Loucy (cell line): Measurements from ENCODE around the gene PLEKHO2.

ENCODE experiments used
- H2AFZ ChIP-seq: fragments of 200-600 bp; sonication (generic); 2 replicates; pipeline ENCODE4 v1.6.0; 2016; ENCODE audit warnings: antibody characterized with exemption, mild to moderate bottlenecking, low read length, moderate library complexity
- H3F3A ChIP-seq: fragments of 200-600 bp; 2 replicates; pipeline ENCODE4 v1.6.0; 2016; ENCODE audit warnings: antibody characterized with exemption, low read depth, mild to moderate bottlenecking
- H3K27me3 ChIP-seq: fragments of 200-600 bp; sonication (generic); 2 replicates; pipeline ENCODE4 v1.6.1; 2014; ENCODE audit warnings: low read length, mild to moderate bottlenecking; ENCODE audit not compliant: insufficient read depth, poor library complexity, severe bottlenecking
- H3K36me3 ChIP-seq: fragments of 200-600 bp; sonication (generic); 2 replicates; pipeline ENCODE4 v1.6.1; 2016; ENCODE audit warnings: low read length; ENCODE audit not compliant: insufficient read depth
- H3K4me1 ChIP-seq: fragments of 200-600 bp; sonication (generic); 2 replicates; pipeline ENCODE4 v1.5.1; 2014; ENCODE audit warnings: low read length, mild to moderate bottlenecking; ENCODE audit not compliant: insufficient read depth, poor library complexity, severe bottlenecking
- H3K4me2 ChIP-seq: fragments of 200-600 bp; sonication (generic); 2 replicates; pipeline ENCODE4 v1.6.0; 2014; ENCODE audit warnings: antibody characterized with exemption, low read length, low read depth, mild to moderate bottlenecking; ENCODE audit not compliant: poor library complexity, severe bottlenecking
- H3K4me3 ChIP-seq: fragments of 200-600 bp; sonication (generic); 2 replicates; pipeline ENCODE4 v1.5.1; 2014; ENCODE audit warnings: low read length, mild to moderate bottlenecking, mixed read lengths; ENCODE audit not compliant: poor library complexity, severe bottlenecking
- H3K79me2 ChIP-seq: fragments of 200-600 bp; sonication (generic); 2 replicates; pipeline ENCODE4 v1.6.1; 2014; ENCODE audit warnings: low read length; ENCODE audit not compliant: insufficient read depth
- H3K9ac ChIP-seq: fragments of 200-600 bp; sonication (generic); 2 replicates; pipeline ENCODE4 v1.6.0; 2014; ENCODE audit warnings: mild to moderate bottlenecking, low read depth, low read length, moderate library complexity; ENCODE audit not compliant: poor library complexity, severe bottlenecking
- H3K9me2 ChIP-seq: fragments of 200-600 bp; sonication (generic); replicated peaks from 2 replicates; pipeline ENCODE4 v1.6.1; 2016; ENCODE audit warnings: low read depth, low read length, mixed read lengths
- H3K9me3 ChIP-seq: fragments of 200-600 bp; sonication (generic); 2 replicates; pipeline ENCODE4 v1.6.1; 2014; ENCODE audit warnings: mild to moderate bottlenecking, antibody characterized with exemption, low read length, low read depth; ENCODE audit not compliant: insufficient read depth
- H4K20me1 ChIP-seq: fragments of 200-600 bp; sonication (generic); 2 replicates; pipeline ENCODE4 v1.6.0; 2014; ENCODE audit warnings: antibody characterized with exemption, low read length, mild to moderate bottlenecking; ENCODE audit not compliant: insufficient read depth, poor library complexity, severe bottlenecking
- CTCF ChIP-seq: fragments of 200-600 bp; sonication (generic); conservative IDR thresholded peaks from 2 replicates; pipeline ENCODE4 v1.5.1; 2014; ENCODE audit warnings: mild to moderate bottlenecking, antibody characterized with exemption, low read length
- EZH2phosphoT487 ChIP-seq: fragments of 200-600 bp; IDR thresholded peaks from 2 replicates; pipeline ENCODE4 v1.6.1; 2018; ENCODE audit warnings: antibody characterized with exemption, mild to moderate bottlenecking, moderate library complexity, borderline replicate concordance

Gene PLEKHO2

GRCh38 chr15:64883100-64883581 is 41.4 kb downstream of the PLEKHO2 start:
- Histone ChIP-seq H3F3A (no peaks in the 10 kb centered on the region), H4K20me1 (no peaks in the 10 kb centered on the region), H2AFZ (no peak overlapping the region), H3K27me3 (no peaks in the 10 kb centered on the region), H3K4me1 (peaks cover 16% of the 10 kb centered on the region), H3K9ac (no peak overlapping the region), H3K9me3 (no peaks in the 10 kb centered on the region), H3K4me3 (no peak overlapping the region), H3K36me3 (no peaks in the 10 kb centered on the region), H3K4me2 (no peak overlapping the region), H3K79me2 (no peaks in the 10 kb centered on the region), H3K9me2 (no peaks in the 10 kb centered on the region)
- no peak for TF ChIP-seq CTCF
- TF ChIP-seq EZH2phosphoT487 = no peak

GRCh38 chr15:64883997-64884511 is 42.3 kb downstream of the PLEKHO2 start:
- H3K79me2 ChIP-seq = no peaks in the 10 kb centered on the region
- no peak overlapping the region for H3K9ac ChIP-seq
- TF ChIP-seq CTCF = no peak
- H3K4me1 ChIP-seq = peaks cover 10% of the 10 kb centered on the region
- no peak overlapping the region for H2AFZ ChIP-seq
- H3K4me3 ChIP-seq = no peak overlapping the region
- H3K9me2 ChIP-seq = no peaks in the 10 kb centered on the region
- H4K20me1 ChIP-seq = no peaks in the 10 kb centered on the region
- H3K9me3 ChIP-seq = no peaks in the 10 kb centered on the region
- H3K27me3 ChIP-seq = no peaks in the 10 kb centered on the region
- H3K36me3 ChIP-seq = no peaks in the 10 kb centered on the region
- no peak overlapping the region for H3K4me2 ChIP-seq
- H3F3A ChIP-seq = no peaks in the 10 kb centered on the region

GRCh38 chr15:64884679-64885078 is 43.0 kb downstream of the PLEKHO2 start:
- H3K9me3 ChIP-seq = no peaks in the 10 kb centered on the region
- no peaks in the 10 kb centered on the region for H3K79me2 ChIP-seq
- no peaks in the 10 kb centered on the region for H3F3A ChIP-seq
- no peaks in the 10 kb centered on the region for H3K36me3 ChIP-seq
- H3K4me3 ChIP-seq = no peak overlapping the region
- H2AFZ ChIP-seq = no peak overlapping the region
- H4K20me1 ChIP-seq = no peaks in the 10 kb centered on the region
- no peaks in the 10 kb centered on the region for H3K27me3 ChIP-seq
- no peak overlapping the region for H3K9ac ChIP-seq
- no peak overlapping the region for H3K4me2 ChIP-seq
- no peak for TF ChIP-seq EZH2phosphoT487
- no peak for TF ChIP-seq CTCF
- no peaks in the 10 kb centered on the region for H3K9me2 ChIP-seq
- H3K4me1 ChIP-seq = peaks cover 10% of the 10 kb centered on the region
